SKM-1 (cell line): Measurements from ENCODE around the gene ZBP1.
A peak's percentile ranks its signal among the peaks of the same experiment; 100 is the strongest.
"Not testable (repeated sequence)": the region's sequence is repeated elsewhere in the genome, so short reads cannot be mapped to it uniquely, and the experiment has no call there.

Experiments
- DNase-seq: peaks from one replicate; lab custom pipeline; 2025; ENCODE audit not compliant: unreplicated experiment; lab: John Stamatoyannopoulos, UW

The ZBP1 gene

DNA sequence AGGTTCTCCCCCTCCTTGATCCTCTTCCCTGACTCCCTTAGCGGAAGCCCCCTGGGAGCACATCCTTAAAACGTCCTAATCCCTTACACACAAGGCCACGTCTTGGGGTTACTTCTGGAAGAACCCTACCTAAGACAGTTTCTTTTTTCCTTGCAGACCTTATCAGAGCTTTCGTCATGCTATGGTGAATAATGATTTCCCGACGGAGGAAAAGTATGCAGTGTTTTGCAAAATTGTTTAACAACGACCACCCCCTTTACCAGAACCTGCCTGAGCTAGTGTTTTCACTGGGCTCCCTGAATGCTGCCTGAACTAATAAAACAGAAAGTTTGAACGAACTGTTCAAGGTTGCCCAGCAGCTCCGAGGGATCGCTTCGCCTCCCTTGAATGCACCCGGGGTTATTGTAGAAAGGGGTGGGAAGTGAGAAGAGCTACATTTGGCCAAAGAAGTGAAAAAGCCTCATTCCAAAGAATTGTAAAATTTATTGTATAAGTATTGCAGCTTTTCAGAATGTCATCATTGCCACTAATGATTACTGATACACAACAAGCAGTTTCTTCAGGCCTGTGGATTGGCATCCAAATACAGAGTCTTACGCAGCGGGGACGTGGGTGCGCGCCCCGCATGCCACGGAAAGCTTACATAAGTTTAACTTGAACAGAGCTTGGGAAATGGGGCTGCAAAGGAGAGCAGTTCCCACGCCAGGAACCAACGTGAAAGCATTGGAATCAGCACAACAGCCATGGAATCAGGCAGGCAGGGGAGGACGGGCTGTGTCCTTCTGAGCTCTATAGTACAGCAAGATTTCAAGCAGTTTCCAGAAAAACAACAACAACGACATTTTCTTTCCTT, 27.9 kb upstream of the ZBP1 start:
- DNase-seq = no peak

DNA sequence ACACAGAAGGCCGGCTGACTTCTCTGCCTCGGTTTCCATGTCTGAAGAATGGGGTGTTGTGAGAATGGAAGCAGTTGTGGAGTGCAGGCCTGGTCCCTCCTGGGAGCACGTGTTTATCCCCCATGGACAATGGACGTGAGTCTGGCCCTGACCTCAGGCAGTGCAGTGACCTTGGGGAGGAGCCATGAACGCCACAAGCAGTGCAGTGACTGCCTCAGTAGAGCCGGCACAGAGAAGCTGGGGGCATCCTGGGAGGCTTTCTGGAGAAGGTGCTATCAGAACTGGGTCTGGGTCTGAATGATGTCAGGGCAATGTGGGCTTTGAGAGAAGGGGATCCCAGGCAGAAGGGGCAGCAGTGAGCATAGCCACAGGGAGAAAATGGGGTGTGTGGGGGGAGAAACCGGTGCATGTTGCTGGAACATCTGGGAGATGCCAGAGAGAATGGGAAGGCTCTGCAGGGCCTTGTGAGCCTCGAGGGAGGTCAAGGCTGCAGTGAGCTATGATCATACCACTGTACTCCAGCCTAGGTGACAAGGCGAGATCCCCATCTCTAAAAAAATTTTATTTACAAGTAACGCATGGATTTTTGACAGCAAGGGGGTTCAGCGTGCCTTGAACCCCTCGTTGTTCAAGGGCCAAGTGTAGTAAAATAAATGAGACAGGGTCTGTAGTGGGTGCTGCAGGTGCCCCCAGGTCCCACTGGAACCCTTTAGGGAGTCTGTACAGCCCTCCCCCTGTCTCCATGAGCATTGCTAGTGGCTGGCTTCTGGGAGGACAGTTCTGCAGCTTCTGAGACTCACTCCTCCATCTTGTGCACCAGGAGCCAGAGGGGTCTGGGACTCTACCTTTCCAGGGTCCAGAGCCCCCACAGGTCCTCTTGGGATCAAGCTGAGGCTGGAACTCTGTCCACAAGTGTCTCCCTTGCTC, 27.0 kb upstream of the ZBP1 start:
- no peak for DNase-seq

DNA sequence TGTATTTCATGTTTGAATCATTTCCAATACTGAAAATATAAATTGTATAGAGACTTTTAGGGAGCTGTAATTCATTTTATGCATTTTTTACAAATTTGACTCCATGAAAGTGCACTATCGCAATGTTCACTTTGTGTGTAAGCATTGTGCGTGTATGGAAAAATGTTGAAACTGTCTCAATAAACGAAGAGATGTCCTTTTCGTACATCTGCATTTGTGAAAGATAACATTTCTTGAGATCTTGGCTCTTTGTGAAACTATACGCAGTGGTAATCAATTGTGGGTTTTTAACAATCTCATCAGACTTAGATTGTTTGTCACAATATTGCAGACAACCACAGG, 18.6 kb upstream of the ZBP1 start:
- no peak for DNase-seq

DNA sequence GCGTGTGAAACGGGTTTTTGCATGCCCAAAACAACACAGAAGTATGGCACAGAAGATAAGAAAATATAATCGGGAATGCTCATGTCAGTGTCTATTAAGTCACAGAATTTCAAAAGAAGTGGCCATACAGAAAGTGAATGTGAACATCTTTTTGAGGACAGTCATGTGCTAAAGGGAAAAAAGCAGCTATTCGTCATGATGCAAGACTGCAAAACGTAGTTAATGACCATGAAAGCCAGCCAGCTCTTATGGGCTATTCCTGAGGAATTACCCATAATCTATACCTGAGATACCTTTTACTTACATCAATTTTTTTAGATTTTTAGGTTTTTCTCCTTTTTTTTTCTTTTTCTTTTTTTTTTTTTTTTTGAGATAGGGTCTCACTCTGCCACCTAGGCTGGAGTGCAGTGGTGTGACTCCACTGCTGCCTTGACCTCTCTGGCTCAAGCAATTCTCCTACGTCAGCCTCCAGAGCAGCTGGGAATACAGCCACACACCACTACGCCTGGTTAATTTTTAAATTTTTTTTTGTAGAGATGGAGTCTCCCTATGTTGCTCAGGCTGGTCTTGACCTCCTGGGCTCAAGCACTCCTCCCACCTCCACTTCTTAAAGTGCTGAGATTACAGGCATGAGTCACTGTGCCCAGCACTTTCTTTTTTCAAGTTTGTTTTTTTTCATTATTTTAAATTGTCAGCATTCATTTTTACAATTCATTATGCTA, 18.1 kb upstream of the ZBP1 start:
- DNase-seq = no peak

DNA sequence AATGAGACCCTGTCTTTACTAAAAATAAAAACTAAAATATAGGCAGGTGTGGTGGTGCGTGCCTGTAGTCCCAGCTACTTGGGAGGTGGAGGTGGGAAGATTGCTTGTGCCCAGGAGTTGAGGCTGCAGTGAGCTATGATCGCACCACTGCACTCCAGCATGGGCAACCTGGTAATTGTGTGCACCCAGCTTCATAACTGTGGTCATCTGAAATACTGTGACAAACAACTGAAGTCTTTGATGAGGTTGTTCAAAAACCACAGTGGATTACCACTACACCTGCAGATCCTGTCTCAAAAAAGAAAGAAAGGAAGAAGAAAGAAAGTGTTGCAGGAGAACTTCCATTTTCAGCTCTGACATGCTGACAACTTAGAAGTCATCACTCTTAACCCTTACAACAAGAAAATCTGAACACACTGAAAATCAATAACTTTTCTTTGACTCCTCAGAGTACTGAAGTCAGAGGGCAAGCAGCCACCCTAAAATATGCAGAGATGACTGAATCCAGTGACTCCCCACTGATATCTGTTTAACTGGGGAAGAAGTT, 13.8 kb upstream of the ZBP1 start:
- DNase-seq = no peak

DNA sequence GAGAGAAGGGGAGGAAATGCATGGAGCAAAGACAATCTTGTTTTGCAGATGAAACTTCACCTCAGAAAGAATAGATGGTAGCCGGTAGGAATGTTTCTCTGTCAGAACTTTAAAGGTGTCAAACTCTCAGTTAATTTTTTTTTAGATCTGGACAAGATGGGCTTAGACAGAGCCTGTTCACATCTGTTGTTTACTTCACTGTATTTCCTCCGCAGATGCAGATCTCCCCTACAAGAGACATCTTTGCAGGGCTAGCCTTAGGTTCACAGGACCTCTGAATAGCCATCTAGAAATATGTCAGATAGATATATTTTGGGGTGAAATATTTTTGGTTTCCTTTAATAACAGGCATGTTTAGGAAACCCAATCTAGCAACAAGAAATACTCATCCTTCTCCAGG, 12.1 kb upstream of the ZBP1 start:
- no peak for DNase-seq

DNA sequence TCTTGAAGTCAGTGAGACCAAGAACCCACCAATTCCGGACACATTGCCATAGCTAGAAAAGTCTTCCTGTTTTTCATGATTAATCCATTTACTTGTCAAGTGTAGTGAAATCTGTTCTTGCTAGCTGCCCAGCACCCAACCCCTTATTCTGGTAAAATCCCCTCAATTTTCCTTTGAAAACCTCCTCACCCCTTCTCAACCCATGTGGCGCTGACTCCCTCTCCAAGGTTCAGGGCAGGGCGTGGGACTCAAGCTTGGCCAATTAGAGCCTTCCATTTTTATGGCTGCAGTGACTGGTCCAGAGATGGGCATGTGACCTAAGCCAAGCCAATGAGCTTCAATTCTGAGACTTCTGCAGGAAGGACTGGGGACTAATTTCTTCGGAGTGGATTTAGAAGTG, 9.8 kb upstream of the ZBP1 start:
- no peak for DNase-seq

DNA sequence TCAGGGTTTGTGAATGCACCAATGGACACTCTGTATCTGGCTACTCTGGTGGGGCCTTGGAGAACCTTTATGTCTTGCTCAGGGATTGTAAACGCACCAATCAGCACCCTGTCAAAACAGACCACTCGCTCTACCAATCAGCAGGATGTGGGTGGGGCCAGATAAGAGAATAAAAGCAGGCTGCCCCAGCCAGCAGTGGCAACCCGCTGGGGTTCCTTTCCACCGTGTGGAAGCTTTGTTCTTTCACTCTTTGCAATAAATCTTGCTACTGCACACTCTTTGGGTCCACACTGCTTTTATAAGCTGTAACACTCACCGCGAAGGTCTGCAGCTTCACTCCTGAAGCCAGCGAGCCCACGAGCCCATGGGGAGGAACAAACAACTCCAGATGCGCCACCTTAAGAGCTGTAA, 9.3 kb upstream of the ZBP1 start:
- not testable (repeated sequence) for DNase-seq

DNA sequence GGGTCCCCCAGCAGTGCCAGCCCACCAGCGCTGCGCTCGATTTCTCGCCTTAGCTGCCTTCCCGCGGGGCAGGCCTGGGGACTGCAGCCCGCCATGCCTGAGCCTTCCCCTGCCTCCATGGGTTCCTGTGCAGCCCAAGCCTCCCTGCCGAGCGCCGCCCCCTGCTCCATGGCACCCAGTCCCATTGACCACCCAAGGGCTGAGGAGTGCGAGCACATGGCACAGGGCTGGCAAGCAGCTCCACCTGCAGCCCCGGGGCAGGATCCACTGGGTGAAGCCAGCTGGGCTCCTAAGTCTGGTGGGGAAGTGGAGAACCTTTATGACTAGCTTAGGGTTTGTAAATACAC, 8.7 kb upstream of the ZBP1 start:
- not testable (repeated sequence) for DNase-seq

DNA sequence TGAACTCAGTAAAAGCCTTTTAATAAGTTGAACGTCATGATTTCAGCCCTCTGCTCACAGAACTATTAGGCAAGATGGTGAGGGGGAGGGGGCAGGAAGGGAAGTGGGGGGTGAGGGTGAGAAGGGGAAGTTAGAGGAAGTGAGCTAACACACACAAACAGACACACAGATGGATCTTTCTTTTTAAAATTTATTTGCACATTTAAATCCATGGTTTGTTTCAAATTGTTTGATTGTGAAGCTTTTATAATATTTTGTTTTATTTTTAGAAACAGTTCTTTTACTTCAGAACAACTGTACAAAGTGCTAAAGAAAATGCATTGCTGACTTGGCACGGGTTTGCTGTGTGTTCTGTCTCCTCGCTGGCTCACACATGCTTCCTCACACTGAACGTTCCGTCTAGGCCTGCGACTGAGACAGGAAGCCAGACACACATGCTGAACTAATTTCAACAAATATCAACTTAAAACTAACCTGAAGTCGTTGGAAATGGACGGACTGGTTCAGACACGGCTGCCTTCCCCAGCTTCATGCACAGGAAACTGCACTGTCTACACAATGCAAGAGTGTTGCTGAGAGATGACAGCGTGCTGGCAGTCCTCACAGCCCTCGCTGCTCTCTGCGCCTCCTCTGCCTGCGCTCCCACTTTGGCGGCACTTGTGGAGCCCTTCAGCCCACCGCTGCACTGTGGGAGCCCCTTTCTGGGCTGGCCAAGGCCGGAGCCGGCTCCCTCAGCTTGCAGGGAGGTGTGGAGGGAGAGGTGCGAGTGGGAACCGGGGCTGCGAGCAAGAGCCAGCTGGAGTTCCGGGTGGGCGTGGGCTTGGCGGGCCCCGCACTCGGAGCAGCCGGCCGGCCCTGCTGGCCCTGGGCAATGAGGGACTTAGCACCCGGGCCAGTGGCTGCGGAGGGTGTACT, 8.1 kb upstream of the ZBP1 start:
- peak; percentile 76 for DNase-seq

DNA sequence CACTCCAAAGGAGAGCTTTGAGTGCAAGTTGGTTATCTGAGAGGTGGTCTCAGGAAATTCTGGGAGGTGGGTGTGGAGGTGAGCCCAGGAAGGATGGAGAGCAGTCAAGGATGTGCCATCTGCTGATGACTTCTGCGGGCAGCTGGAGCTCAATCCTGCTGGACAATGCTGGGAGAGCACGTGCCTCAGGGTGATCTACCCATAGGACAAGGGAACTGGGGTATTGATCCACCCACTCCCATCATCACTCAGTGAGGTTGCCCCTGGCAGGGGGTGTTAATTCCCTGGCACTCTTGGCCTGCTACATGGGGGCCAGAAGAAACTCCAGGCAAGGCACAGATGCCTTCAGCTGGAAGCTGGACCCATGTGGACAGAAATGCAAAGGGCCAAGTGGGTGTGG, 7.1 kb upstream of the ZBP1 start:
- DNase-seq = no peak

DNA sequence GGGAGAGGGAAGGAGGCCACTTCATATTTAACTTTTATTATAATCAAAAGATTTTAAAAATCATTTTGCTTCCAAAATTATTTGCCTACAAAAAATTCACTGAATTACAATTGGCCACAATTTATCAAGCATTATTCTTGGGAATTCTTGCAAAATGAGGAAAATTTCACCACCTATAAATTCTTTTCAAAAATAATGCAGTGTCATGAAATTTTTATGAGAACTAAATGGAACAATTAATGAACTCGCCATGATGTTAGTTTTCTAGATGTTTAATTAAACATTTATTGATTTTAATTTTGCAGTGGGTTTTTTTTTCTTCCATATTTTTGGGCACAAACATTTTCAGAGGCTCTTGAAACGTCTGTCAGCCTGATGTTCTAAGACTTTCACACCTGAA, 5.8 kb upstream of the ZBP1 start:
- DNase-seq = no peak

DNA sequence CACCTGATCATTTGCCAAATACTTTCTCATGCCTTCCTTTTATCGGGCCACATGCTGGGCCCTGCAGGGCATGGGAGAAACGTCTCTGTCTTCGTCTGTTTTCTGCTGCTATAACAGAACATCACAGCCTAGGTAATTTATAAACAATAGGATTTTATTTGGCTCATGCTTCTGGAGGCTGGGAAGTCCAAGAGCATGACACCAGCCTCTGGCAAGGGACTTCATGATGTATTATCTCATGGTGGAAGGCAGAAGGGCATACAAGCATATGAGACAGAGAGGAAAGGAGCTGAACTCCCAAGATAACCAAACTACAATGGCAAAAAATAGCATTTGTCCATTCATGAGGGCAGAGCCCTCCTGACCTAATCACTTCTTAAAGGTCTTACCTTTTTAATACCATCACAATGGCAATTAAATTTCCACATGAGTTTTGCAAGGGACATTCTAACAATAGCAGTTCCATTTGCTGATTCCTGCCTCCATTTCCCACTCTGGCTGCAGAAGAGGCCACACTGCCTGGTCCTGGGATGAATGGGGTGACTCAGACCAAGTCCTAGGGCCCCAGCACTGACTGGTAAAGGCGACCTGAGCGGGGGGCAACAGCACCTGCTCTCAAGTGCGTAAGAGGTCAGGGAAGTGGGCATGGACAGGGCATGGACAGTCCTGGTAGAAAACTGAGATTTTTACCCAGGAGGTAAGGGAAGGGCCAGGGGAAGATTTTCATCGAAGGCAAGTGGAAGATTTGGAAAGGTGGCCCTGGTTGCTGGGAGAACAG, 5.1 kb upstream of the ZBP1 start:
- DNase-seq = no peak

DNA sequence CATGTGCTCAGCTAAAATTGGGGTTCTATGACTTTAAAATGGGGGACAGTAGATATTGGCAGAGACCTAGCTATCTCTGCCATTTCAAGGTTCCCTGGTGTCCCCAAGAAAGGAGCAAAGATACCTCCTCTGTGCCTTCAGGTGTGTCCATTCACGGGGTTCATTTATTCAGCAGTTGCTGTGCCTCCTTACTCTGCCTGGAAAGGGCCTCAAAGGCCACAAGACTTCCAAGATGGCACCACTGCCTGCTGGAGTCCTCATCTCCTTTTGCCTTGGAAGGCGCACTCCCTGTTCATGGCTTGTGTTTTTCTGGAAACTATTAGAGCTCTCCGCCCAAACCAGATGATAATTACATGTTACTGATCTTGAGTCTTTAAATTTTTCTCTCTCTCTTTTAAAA, 3.9 kb upstream of the ZBP1 start:
- DNase-seq = no peak

DNA sequence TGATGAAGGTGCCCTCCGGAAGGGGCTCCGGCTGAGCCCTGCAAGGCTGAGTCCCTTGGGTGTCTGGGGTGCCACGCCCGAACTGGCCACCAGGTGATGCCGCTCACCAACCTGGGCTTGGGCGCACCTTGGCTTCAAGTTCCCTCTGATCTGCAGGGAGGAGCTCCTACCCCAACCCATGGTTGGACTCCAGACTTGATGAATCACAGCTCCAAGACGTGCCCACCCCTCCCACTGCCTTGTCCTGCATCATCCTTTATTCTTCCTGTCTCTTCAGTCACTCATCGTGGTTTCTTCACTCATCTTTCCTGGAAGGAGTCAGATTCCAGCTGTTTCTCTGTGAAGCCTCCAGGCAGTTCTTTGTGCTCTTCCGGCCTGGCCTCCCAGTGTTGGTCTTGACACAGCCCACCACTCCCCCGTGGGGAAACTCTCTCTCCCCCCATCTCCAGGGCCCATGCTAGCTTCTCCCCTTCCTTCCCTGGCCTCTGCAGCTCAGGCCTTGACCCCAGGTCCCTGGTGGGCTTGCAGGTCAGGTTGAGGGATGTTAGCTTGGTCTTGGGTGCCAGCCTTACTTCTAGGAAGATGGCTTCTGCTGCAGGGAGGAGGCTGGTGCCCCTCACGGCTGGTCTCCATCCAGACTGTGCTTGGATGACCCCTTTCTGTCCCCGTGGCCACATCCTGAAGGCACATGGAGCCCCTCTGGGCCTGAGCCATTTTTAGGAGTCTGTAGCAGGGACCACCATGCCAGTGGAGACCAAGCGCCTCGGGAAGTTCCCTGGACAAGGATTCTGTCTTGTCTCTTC, 2.6 kb upstream of the ZBP1 start:
- peak; percentile 1 for DNase-seq

DNA sequence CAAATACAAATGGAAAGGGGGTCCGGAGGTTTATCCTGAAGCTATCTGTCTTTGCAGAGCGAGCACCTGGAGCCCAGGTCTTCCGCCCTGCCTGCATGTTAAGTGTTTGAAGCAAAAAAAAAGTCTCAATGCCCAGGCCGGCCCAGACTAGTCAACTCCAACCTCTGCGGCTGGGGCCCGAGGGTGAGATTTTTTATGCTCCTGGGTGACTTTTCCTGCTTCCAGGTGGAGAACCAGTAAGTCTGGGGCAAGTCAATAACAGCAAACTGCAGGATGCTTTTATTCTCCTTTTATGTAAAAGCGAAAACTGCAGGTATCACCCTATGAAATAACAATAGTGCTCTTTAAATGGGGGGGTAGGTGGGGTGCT, 2.0 kb upstream of the ZBP1 start:
- no peak for DNase-seq

DNA sequence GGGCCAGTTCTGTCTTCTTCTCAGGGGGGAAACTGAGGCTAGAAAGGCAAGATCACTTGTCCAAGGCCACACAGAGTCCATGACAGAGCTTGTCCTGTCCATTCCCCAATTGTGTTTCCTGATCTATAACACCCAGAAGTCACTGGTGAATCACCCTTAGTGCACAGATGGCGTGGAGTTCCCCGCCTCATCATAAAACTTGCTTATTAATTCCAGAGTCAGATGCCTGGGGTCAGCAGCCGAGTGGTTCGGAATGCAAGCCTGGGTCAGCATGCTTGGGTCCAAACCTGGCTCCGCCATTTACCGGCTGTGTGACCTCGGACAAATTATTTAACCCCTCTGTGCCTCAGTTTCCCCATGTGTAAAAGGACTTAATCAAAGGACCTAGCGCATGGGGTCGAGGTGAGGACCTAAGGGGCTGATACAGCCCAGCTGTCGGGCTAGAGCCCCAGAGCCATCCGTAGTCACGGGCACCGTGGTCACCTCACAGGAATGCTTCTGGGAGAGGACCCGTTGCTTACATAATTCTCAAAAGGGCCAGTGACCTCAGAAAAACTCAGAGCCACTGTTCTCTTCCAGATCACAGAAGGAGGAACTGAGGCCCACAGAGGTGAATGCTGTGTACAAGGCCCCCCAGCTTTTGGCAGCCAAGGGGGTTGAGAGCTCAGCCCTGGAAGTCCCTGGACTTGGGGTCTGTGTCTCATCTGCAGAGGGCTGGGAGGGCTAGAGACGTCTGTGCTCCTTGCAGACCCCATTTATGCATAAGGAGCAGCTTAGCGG, 1.4 kb upstream of the ZBP1 start:
- no peak for DNase-seq

DNA sequence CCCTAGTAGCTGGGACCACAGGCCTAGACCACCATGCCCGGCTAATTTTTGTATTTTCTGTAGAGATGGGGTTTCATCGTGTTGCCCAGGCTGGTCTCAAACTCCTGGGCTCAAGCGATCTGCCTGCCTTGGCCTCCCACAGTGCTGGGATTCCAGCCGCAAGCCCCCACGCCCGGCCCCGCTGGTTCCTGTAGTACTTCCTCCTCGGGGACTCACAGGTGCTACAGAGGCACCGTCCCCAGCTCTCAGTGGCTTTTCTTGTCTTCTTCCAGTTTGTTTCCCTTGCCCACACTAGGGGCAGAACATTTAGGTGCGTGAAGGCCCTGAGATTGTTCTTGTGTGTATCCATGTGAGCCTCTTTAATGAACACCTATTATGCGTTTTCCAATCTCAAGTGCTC, 773 bp upstream of the ZBP1 start:
- DNase-seq = no peak
